Loucy (cell line): ENCODE data around the gene TOP3A.

ENCODE experiments used
- CTCF ChIP-seq: fragments of 200-600 bp; sonication (generic); conservative IDR thresholded peaks from 2 replicates; pipeline ENCODE4 v1.5.1; 2014; ENCODE audit warnings: mild to moderate bottlenecking, antibody characterized with exemption, low read length
- EZH2phosphoT487 ChIP-seq: fragments of 200-600 bp; IDR thresholded peaks from 2 replicates; pipeline ENCODE4 v1.6.1; 2018; ENCODE audit warnings: antibody characterized with exemption, mild to moderate bottlenecking, moderate library complexity, borderline replicate concordance

- TF ChIP-seq CTCF = no peak
- TF ChIP-seq EZH2phosphoT487 = no peak
Observed at GRCh38 chr17:18267366-18267765, 47.4 kb downstream of the TOP3A start.
